Type B pancreatic cell (in vitro differentiated cells): Measurements from ENCODE around the gene NXN. TPM values are rescaled to one million over a fixed set of nuclear protein-coding genes. Genes with fewer than 3 reads are reported as not detected.

Experiments
- DNase-seq: peaks from one replicate; pipeline ENCODE4 v3.0.0; 2021; ENCODE audit warnings: mixed read lengths; ENCODE audit not compliant: unreplicated experiment; ENCODE audit errors: extremely low spot score
- H3K27ac Mint-ChIP-seq: 2 replicates; pipeline ENCODE4 v1.8.0; 2021; ENCODE audit warnings: mild to moderate bottlenecking, mixed read lengths
- H3K27me3 Mint-ChIP-seq: 2 replicates; pipeline ENCODE4 v1.8.0; 2021; ENCODE audit warnings: mixed read lengths
- H3K36me3 Mint-ChIP-seq: 2 replicates; pipeline ENCODE4 v1.8.0; 2021; ENCODE audit warnings: mixed read lengths
- H3K4me1 Mint-ChIP-seq: one replicate; pipeline ENCODE4 v1.8.0; 2021; ENCODE audit warnings: mixed read lengths; ENCODE audit not compliant: unreplicated experiment
- H3K4me3 Mint-ChIP-seq: 2 replicates; pipeline ENCODE4 v1.8.0; 2021; ENCODE audit warnings: mild to moderate bottlenecking, mixed read lengths
- H3K9me3 Mint-ChIP-seq: 2 replicates; pipeline ENCODE4 v1.8.0; 2021; ENCODE audit warnings: mixed read lengths
- long read RNA-seq: library from polyadenylated mRNA; unstranded; transcript quantifications from one replicate; pipeline ENCODE4 v2.0.0, GENCODE V29; 2020
- total RNA-seq: library from RNA; stranded (reverse); gene quantifications from 2 replicates; pipeline ENCODE4 v1.2.1, GENCODE V29; 2021; ENCODE audit warnings: low replicate concordance
- TF ChIP-seq, protein P1 (sequence below): fragments of 200-600 bp; sonication (generic); conservative IDR thresholded peaks from 2 replicates; pipeline ENCODE4 v1.5.0; 2021; ENCODE audit warnings: antibody characterized with exemption, mild to moderate bottlenecking

The NXN gene
- 65.1 and 68.0 TPM in 2 replicates for total RNA-seq
- long read RNA-seq, partial matches to known transcripts, result 0 of 11 reads
- long read RNA-seq, other reads (novel, unspliced or antisense), result 11 of 11 reads

GRCh38 chr17:979539-980405 lies at the start of gene NXN:
NXN (minus strand) TSS chr17:979776.
- H3K9me3 Mint-ChIP-seq, result no peaks in the 10 kb centered on the region
- H3K36me3 Mint-ChIP-seq, result peaks cover 6% of the 10 kb centered on the region
- peak within 1 kb of the TSS; percentile 93 for H3K4me3 Mint-ChIP-seq
- TF ChIP-seq, protein P1, sequence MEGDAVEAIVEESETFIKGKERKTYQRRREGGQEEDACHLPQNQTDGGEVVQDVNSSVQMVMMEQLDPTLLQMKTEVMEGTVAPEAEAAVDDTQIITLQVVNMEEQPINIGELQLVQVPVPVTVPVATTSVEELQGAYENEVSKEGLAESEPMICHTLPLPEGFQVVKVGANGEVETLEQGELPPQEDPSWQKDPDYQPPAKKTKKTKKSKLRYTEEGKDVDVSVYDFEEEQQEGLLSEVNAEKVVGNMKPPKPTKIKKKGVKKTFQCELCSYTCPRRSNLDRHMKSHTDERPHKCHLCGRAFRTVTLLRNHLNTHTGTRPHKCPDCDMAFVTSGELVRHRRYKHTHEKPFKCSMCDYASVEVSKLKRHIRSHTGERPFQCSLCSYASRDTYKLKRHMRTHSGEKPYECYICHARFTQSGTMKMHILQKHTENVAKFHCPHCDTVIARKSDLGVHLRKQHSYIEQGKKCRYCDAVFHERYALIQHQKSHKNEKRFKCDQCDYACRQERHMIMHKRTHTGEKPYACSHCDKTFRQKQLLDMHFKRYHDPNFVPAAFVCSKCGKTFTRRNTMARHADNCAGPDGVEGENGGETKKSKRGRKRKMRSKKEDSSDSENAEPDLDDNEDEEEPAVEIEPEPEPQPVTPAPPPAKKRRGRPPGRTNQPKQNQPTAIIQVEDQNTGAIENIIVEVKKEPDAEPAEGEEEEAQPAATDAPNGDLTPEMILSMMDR, result peak; percentile 22
- peak within 1 kb of the TSS; percentile 83 for H3K27ac Mint-ChIP-seq
- H3K4me1 Mint-ChIP-seq, result peaks cover 40% of the 10 kb centered on the region
- H3K27me3 Mint-ChIP-seq, result no peaks in the 10 kb centered on the region
- DNase-seq, result peak; percentile 97

DNA sequence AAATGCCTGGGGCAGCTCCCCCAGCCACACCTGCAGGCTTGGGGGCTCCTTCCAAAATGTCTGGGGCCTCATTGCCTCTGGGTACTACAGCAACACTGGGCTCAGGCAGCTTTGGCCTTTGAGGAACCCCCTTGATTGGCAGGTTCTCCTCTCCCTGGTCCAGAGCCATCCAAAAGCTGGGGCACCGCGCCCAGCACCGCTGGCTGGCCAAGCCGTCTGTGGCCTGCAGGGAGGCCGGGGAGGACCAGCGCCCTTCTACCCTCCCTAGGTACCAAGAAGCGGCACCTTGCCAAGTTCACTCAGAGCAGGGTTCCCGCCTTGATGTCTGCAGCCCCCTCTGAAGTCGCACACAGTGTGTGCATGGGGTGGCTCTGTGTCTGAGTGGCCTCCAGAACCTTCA lies 47.5 kb upstream of the NXN start:
- TF ChIP-seq, protein P1, result no peak
- Mint-ChIP-seq H3K4me1 (peaks cover 12% of the 10 kb centered on the region), H3K27me3 (no peaks in the 10 kb centered on the region), H3K9me3 (no peaks in the 10 kb centered on the region), H3K36me3 (peaks cover 5% of the 10 kb centered on the region), H3K4me3 (no peak overlapping the region), H3K27ac (no peak overlapping the region)
- no peak for DNase-seq

DNA sequence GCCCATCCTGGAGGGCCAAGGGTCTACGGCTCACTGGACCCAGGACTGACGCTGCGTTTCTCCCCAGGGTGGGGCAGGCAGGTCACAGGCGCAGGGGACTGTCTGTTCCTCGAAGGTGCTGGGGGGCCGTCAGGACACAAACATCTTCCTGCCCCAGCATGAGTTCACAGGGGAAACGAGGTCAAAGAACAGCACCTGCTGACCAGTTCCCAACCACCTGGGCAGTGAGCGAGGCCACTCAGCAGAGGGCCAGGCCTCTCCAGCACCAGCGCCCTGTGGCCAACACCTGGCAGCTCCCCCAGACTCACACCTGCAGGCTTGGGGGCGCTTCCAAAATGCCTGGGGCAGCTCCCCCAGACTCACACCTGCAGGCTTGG lies 47.0 kb upstream of the NXN start:
- no peak for DNase-seq
- H3K4me1 Mint-ChIP-seq, result peaks cover 12% of the 10 kb centered on the region
- no peak overlapping the region for H3K4me3 Mint-ChIP-seq
- peaks cover 5% of the 10 kb centered on the region for H3K36me3 Mint-ChIP-seq
- no peak overlapping the region for H3K27ac Mint-ChIP-seq
- H3K9me3 Mint-ChIP-seq, result no peaks in the 10 kb centered on the region
- TF ChIP-seq, protein P1, result no peak
- H3K27me3 Mint-ChIP-seq, result no peaks in the 10 kb centered on the region

GRCh38 chr17:1025733-1026598 lies 46.4 kb upstream of the NXN start:
- peaks cover 12% of the 10 kb centered on the region for H3K4me1 Mint-ChIP-seq
- no peak for DNase-seq

GRCh38 chr17:1024076-1024475 lies 44.5 kb upstream of the NXN start:
- TF ChIP-seq, protein P1, result no peak
- Mint-ChIP-seq H3K27ac (no peak overlapping the region), H3K4me3 (no peak overlapping the region), H3K4me1 (peaks cover 15% of the 10 kb centered on the region), H3K27me3 (no peaks in the 10 kb centered on the region), H3K36me3 (peaks cover 5% of the 10 kb centered on the region), H3K9me3 (no peaks in the 10 kb centered on the region)
- DNase-seq, result no peak

More at GRCh38 chr17:1025733-1026598, 46.4 kb upstream of the NXN start:
- peak overlapping the region; percentile 39 for H3K4me3 Mint-ChIP-seq
- no peaks in the 10 kb centered on the region for H3K27me3 Mint-ChIP-seq
- peak overlapping the region; percentile 66 for H3K27ac Mint-ChIP-seq
- TF ChIP-seq, protein P1, result no peak
- peaks cover 5% of the 10 kb centered on the region for H3K36me3 Mint-ChIP-seq
- H3K9me3 Mint-ChIP-seq, result no peaks in the 10 kb centered on the region
